GM12878 (cell line): ENCODE measurements around the gene ZNF512B. TPM values are rescaled to one million over a fixed set of nuclear protein-coding genes. Genes with fewer than 3 reads are reported as not detected.

ENCODE experiments used
- CBX3 ChIP-seq: fragments of 200-600 bp; sonication (generic); IDR thresholded peaks from 2 replicates; pipeline ENCODE4 v1.6.1; 2016; ENCODE audit warnings: low read depth, borderline replicate concordance
- CREB1 ChIP-seq: IDR thresholded peaks from 2 replicates; pipeline ENCODE4 v1.6.1; 2012; ENCODE audit warnings: low read depth, mild to moderate bottlenecking, inconsistent platforms
- HCFC1 ChIP-seq: fragments of 150-350 bp; IDR thresholded peaks from 2 replicates; pipeline ENCODE4 v1.6.1; 2014; ENCODE audit warnings: low read length
- LARP7 ChIP-seq: fragments of 450-650 bp; IDR thresholded peaks from 2 replicates; pipeline ENCODE4 v1.6.1; 2017; ENCODE audit warnings: mild to moderate bottlenecking
- NFIC ChIP-seq: IDR thresholded peaks from 2 replicates; pipeline ENCODE4 v1.6.1; 2012; ENCODE audit warnings: low read depth, mild to moderate bottlenecking, inconsistent platforms, low read length, moderate library complexity
- NFYB ChIP-seq: IDR thresholded peaks from 2 replicates; pipeline ENCODE4 v1.6.1; 2011; ENCODE audit warnings: low read depth, mild to moderate bottlenecking, low read length, improper control_type of control experiment, moderate library complexity; ENCODE audit not compliant: insufficient read depth
- SP1 ChIP-seq: IDR thresholded peaks from one replicate; pipeline ENCODE4 v1.6.1; 2011; ENCODE audit warnings: low read depth, low read length
- YY1 ChIP-seq: IDR thresholded peaks from 2 replicates; pipeline ENCODE4 v1.6.1; 2011; ENCODE audit warnings: low read depth, mild to moderate bottlenecking, low read length
- ZNF24 ChIP-seq: fragments of 450-650 bp; IDR thresholded peaks from 2 replicates; pipeline ENCODE4 v1.6.1; 2017; ENCODE audit warnings: antibody characterized with exemption, mild to moderate bottlenecking
- ZNF274 ChIP-seq: IDR thresholded peaks from one replicate; pipeline ENCODE4 v1.8.0; 2011; ENCODE audit not compliant: insufficient read length, insufficient read depth
- polyA plus RNA-seq, 11 experiments: library from polyadenylated mRNA; depleted of rRNA in 4 of 11; unstranded in 6 of 11; stranded (reverse) in 5 of 11; fragments of >200 nt; fragmentation: Nextera tagmentation in 4 of 11; fragmentation: Illumina TruSeq in 1 of 11; extraction: Ambion mirVana in 4 of 11; extraction: Trizol in 1 of 11; gene quantifications; 1 replicate in 1 of 11; 2 replicates in 10 of 11; pipeline versions ENCODE4 v1.2.1 to v1.2.3, GENCODE V29; 2011 to 2016; ENCODE audit warnings: inconsistent platforms in 2 of 11, missing spikeins in 2 of 11, low read depth in 1 of 11
- total RNA-seq, 4 experiments: library from RNA; depleted of rRNA in 3 of 4; stranded (reverse); fragments of >200 nt in 3 of 4; fragmentation: Illumina TruSeq in 1 of 4; extraction: Trizol in 1 of 4; gene quantifications; 2 replicates each; pipeline versions ENCODE4 v1.2.1 to v1.2.3, GENCODE V29; 2013 to 2021
- TF ChIP-seq, protein P1 (sequence below): fragments of 450-650 bp; IDR thresholded peaks from 2 replicates; pipeline ENCODE4 v1.6.1; 2016; ENCODE audit warnings: mild to moderate bottlenecking
- TF ChIP-seq, protein P2 (sequence below): fragments of 450-650 bp; IDR thresholded peaks from 2 replicates; pipeline ENCODE4 v1.6.1; 2018; ENCODE audit warnings: mild to moderate bottlenecking, low read depth, moderate library complexity; ENCODE audit not compliant: partially characterized antibody
- TF ChIP-seq, protein P3 (sequence below): IDR thresholded peaks from 2 replicates; pipeline ENCODE4 v1.6.1; 2011; ENCODE audit warnings: low read depth, mild to moderate bottlenecking, low read length, moderate library complexity, borderline replicate concordance; ENCODE audit errors: extremely low read depth
- TF ChIP-seq, protein P4 (sequence below), 3 experiments: IDR thresholded peaks in 2 of 3; conservative IDR thresholded peaks in 1 of 3; 2 replicates each; pipeline ENCODE4 v1.5.1; 2011; ENCODE audit warnings: low read depth in 3 of 3, low read length in 3 of 3, mild to moderate bottlenecking in 3 of 3, control low read depth in 2 of 3, moderate library complexity in 2 of 3, inconsistent platforms in 1 of 3, mixed read lengths in 1 of 3; ENCODE audit not compliant: control insufficient read depth in 2 of 3, insufficient read depth in 1 of 3; ENCODE audit errors: extremely low read depth in 1 of 3
- TF ChIP-seq, protein P5 (sequence below): fragments of 450-650 bp; conservative IDR thresholded peaks from 2 replicates; pipeline ENCODE4 v1.6.1; 2017; ENCODE audit warnings: mild to moderate bottlenecking, moderate library complexity
- TF ChIP-seq, protein P6 (sequence below): fragments of 450-650 bp; formaldehyde crosslinking; IDR thresholded peaks from 2 replicates; pipeline ENCODE4 v1.5.0; 2022; ENCODE audit warnings: mild to moderate bottlenecking, missing genetic modification characterization
- TF ChIP-seq, protein P7 (sequence below): IDR thresholded peaks from 2 replicates; pipeline ENCODE4 v1.6.1; 2011; ENCODE audit warnings: low read depth, low read length, improper control_type of control experiment, borderline replicate concordance

The ZNF512B gene
- total and polyA plus RNA-seq, 10 of the 15 experiments (the other 5 are each of a cell fraction or from before 2014, with no cell fraction given): 0.06 to 23.9 (median 4.0) TPM

DNA sequence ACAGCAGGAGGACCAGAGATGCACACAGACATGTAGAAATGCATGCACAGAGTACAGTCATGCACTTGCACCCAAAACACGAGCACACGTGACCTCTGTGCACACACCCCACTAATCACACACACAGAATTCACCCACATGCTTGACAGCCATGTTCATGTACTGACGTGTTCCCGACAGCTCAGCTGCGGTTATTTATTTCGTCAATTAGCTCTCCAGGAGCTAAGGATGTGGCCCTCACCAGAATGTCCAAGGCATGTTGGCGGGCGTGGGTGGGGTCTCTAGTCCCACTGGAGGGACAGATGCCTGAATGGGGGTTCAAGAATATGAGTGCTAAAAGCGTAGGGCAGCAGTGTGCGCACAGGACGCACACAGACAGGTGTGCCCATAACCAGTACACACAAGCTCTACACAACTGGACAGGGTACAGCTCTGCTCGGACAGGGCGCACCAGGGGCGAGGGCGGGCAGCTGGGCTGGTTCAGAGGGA lies 10.6 kb upstream of the ZNF512B start (continued):
- TF ChIP-seq, protein P1, sequence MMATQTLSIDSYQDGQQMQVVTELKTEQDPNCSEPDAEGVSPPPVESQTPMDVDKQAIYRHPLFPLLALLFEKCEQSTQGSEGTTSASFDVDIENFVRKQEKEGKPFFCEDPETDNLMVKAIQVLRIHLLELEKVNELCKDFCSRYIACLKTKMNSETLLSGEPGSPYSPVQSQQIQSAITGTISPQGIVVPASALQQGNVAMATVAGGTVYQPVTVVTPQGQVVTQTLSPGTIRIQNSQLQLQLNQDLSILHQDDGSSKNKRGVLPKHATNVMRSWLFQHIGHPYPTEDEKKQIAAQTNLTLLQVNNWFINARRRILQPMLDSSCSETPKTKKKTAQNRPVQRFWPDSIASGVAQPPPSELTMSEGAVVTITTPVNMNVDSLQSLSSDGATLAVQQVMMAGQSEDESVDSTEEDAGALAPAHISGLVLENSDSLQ: peak; percentile 74
- TF ChIP-seq HCFC1: no peak
- no peak for TF ChIP-seq NFIC
- TF ChIP-seq, protein P2, sequence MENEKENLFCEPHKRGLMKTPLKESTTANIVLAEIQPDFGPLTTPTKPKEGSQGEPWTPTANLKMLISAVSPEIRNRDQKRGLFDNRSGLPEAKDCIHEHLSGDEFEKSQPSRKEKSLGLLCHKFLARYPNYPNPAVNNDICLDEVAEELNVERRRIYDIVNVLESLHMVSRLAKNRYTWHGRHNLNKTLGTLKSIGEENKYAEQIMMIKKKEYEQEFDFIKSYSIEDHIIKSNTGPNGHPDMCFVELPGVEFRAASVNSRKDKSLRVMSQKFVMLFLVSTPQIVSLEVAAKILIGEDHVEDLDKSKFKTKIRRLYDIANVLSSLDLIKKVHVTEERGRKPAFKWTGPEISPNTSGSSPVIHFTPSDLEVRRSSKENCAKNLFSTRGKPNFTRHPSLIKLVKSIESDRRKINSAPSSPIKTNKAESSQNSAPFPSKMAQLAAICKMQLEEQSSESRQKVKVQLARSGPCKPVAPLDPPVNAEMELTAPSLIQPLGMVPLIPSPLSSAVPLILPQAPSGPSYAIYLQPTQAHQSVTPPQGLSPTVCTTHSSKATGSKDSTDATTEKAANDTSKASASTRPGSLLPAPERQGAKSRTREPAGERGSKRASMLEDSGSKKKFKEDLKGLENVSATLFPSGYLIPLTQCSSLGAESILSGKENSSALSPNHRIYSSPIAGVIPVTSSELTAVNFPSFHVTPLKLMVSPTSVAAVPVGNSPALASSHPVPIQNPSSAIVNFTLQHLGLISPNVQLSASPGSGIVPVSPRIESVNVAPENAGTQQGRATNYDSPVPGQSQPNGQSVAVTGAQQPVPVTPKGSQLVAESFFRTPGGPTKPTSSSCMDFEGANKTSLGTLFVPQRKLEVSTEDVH: no peak
- TF ChIP-seq, protein P3, sequence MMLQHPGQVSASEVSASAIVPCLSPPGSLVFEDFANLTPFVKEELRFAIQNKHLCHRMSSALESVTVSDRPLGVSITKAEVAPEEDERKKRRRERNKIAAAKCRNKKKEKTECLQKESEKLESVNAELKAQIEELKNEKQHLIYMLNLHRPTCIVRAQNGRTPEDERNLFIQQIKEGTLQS: no peak
- TF ChIP-seq, protein P4, sequence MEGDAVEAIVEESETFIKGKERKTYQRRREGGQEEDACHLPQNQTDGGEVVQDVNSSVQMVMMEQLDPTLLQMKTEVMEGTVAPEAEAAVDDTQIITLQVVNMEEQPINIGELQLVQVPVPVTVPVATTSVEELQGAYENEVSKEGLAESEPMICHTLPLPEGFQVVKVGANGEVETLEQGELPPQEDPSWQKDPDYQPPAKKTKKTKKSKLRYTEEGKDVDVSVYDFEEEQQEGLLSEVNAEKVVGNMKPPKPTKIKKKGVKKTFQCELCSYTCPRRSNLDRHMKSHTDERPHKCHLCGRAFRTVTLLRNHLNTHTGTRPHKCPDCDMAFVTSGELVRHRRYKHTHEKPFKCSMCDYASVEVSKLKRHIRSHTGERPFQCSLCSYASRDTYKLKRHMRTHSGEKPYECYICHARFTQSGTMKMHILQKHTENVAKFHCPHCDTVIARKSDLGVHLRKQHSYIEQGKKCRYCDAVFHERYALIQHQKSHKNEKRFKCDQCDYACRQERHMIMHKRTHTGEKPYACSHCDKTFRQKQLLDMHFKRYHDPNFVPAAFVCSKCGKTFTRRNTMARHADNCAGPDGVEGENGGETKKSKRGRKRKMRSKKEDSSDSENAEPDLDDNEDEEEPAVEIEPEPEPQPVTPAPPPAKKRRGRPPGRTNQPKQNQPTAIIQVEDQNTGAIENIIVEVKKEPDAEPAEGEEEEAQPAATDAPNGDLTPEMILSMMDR (IDR thresholded peaks at IDR 0.05 in 2 of 3, conservative IDR thresholded peaks at IDR 0.05 in 1 of 3; ENCODE audit: control insufficient read depth in 2 of 3, extremely low read depth in 1 of 3, insufficient read depth in 1 of 3, low read depth in 3 of 3, low read length in 3 of 3): no peak; a peak in 1 of 6 replicates
- TF ChIP-seq YY1: no peak
- peak; percentile 54; the same call in 1 of the 2 replicates for TF ChIP-seq LARP7
- TF ChIP-seq, protein P5, sequence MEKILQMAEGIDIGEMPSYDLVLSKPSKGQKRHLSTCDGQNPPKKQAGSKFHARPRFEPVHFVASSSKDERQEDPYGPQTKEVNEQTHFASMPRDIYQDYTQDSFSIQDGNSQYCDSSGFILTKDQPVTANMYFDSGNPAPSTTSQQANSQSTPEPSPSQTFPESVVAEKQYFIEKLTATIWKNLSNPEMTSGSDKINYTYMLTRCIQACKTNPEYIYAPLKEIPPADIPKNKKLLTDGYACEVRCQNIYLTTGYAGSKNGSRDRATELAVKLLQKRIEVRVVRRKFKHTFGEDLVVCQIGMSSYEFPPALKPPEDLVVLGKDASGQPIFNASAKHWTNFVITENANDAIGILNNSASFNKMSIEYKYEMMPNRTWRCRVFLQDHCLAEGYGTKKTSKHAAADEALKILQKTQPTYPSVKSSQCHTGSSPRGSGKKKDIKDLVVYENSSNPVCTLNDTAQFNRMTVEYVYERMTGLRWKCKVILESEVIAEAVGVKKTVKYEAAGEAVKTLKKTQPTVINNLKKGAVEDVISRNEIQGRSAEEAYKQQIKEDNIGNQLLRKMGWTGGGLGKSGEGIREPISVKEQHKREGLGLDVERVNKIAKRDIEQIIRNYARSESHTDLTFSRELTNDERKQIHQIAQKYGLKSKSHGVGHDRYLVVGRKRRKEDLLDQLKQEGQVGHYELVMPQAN: 0 out of 2 replicates have a peak, but pooled peaks have one; percentile 4
- TF ChIP-seq, protein P6, sequence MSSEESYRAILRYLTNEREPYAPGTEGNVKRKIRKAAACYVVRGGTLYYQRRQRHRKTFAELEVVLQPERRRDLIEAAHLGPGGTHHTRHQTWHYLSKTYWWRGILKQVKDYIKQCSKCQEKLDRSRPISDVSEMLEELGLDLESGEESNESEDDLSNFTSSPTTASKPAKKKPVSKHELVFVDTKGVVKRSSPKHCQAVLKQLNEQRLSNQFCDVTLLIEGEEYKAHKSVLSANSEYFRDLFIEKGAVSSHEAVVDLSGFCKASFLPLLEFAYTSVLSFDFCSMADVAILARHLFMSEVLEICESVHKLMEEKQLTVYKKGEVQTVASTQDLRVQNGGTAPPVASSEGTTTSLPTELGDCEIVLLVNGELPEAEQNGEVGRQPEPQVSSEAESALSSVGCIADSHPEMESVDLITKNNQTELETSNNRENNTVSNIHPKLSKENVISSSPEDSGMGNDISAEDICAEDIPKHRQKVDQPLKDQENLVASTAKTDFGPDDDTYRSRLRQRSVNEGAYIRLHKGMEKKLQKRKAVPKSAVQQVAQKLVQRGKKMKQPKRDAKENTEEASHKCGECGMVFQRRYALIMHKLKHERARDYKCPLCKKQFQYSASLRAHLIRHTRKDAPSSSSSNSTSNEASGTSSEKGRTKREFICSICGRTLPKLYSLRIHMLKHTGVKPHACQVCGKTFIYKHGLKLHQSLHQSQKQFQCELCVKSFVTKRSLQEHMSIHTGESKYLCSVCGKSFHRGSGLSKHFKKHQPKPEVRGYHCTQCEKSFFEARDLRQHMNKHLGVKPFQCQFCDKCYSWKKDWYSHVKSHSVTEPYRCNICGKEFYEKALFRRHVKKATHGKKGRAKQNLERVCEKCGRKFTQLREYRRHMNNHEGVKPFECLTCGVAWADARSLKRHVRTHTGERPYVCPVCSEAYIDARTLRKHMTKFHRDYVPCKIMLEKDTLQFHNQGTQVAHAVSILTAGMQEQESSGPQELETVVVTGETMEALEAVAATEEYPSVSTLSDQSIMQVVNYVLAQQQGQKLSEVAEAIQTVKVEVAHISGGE (CRISPR knock-in tag): no peak
- no peak for TF ChIP-seq ZNF24
- TF ChIP-seq SP1: no peak
- no peak for TF ChIP-seq ZNF274
- TF ChIP-seq, protein P7, sequence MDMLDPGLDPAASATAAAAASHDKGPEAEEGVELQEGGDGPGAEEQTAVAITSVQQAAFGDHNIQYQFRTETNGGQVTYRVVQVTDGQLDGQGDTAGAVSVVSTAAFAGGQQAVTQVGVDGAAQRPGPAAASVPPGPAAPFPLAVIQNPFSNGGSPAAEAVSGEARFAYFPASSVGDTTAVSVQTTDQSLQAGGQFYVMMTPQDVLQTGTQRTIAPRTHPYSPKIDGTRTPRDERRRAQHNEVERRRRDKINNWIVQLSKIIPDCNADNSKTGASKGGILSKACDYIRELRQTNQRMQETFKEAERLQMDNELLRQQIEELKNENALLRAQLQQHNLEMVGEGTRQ: peak; percentile 81
- no peak for TF ChIP-seq NFYB
- TF ChIP-seq CBX3: no peak
- no peak for TF ChIP-seq CREB1
